Measurements from ENCODE around the gene TNS1. TPM values are rescaled to one million over a fixed set of nuclear protein-coding genes. Genes with fewer than 3 reads are reported as not detected.

TNS1 gene
- total and polyA plus RNA-seq, 4 donors, result 67.0 to 377 (median 208) TPM

- Histone ChIP-seq H3K36me3 (ENCODE audit: control insufficient read depth in 4 of 4, insufficient read depth in 4 of 4, low read length in 4 of 4) (peaks cover 20 to 82% (median 64%) of the 10 kb centered on the region in 4 donors), H3K9ac (ENCODE audit: insufficient read depth in 1 of 2, low read length in 2 of 2) (no peak overlapping the region), H3K4me3 (no peak overlapping the region), H3K9me3 (ENCODE audit: control insufficient read depth in 4 of 4, insufficient read depth in 3 of 4, low read length in 3 of 4) (no peaks in the 10 kb centered on the region), H3K4me1 (ENCODE audit: control insufficient read depth in 5 of 5, insufficient read depth in 5 of 5, low read length in 5 of 5) (peaks cover 0 to 28% (median 10%) of the 10 kb centered on the region in 5 donors), H3K27me3 (ENCODE audit: control insufficient read depth in 3 of 3, insufficient read depth in 3 of 3, low read length in 2 of 3) (no peaks in the 10 kb centered on the region), H3K27ac (ENCODE audit: low read depth in 1 of 2, low read length in 1 of 2) (peak overlapping the region; percentile 68 to 86)
- TF ChIP-seq CTCF (IDR thresholded peaks at IDR 0.05; ENCODE audit: control extremely low read depth, extremely low read depth), result no peak
- WGBS, 2 donors, result 81 to 86% methylated on average over 4 of the region's 4 CpGs
- no peak for ATAC-seq (ENCODE audit: insufficient read depth, low FRiP score)
- no peak for DNase-seq
Observed at GRCh38 chr2:217828336-217828735, 174.5 kb downstream of the TNS1 start.

- Histone ChIP-seq H3K4me1 (ENCODE audit: control insufficient read depth in 5 of 5, insufficient read depth in 5 of 5, low read length in 5 of 5) (peaks cover 0 to 33% (median 10%) of the 10 kb centered on the region in 5 donors), H3K27me3 (ENCODE audit: control insufficient read depth in 3 of 3, insufficient read depth in 3 of 3, low read length in 2 of 3) (no peaks in the 10 kb centered on the region), H3K4me3 (no peak overlapping the region), H3K27ac (ENCODE audit: low read depth in 1 of 2, low read length in 1 of 2) (peak overlapping the region; percentile 68 to 86), H3K36me3 (ENCODE audit: control insufficient read depth in 4 of 4, insufficient read depth in 4 of 4, low read length in 4 of 4) (peaks cover 19 to 80% (median 61%) of the 10 kb centered on the region in 4 donors), H3K9me3 (ENCODE audit: control insufficient read depth in 4 of 4, insufficient read depth in 3 of 4, low read length in 3 of 4) (no peaks in the 10 kb centered on the region), H3K9ac (ENCODE audit: insufficient read depth in 1 of 2, low read length in 2 of 2) (no peak overlapping the region)
- 45 to 69% methylated on average over 14 of the region's 14 CpGs for WGBS, 2 donors
- DNase-seq (no peak), ATAC-seq (ENCODE audit: insufficient read depth, low FRiP score) (peak; percentile 63)
- TF ChIP-seq CTCF (IDR thresholded peaks at IDR 0.05; ENCODE audit: control extremely low read depth, extremely low read depth), result no peak
Observed at GRCh38 chr2:217827430-217828201, 175.2 kb downstream of the TNS1 start.

- 80 to 88% methylated on average over 4 of the region's 4 CpGs for WGBS, 2 donors
- H3K9ac ChIP-seq (ENCODE audit: insufficient read depth in 1 of 2, low read length in 2 of 2), result no peak overlapping the region
- no peak for TF ChIP-seq CTCF (IDR thresholded peaks at IDR 0.05; ENCODE audit: control extremely low read depth, extremely low read depth)
- H3K4me1 ChIP-seq (ENCODE audit: control insufficient read depth in 5 of 5, insufficient read depth in 5 of 5, low read length in 5 of 5), result peaks cover 0 to 33% (median 10%) of the 10 kb centered on the region in 5 donors
- H3K4me3 ChIP-seq, result no peak overlapping the region
- DNase-seq (no peak), ATAC-seq (ENCODE audit: insufficient read depth, low FRiP score) (no peak)
- peaks cover 16 to 80% (median 56%) of the 10 kb centered on the region in 4 donors for H3K36me3 ChIP-seq (ENCODE audit: control insufficient read depth in 4 of 4, insufficient read depth in 4 of 4, low read length in 4 of 4)
- H3K27ac ChIP-seq (ENCODE audit: low read depth in 1 of 2, low read length in 1 of 2), result peak overlapping the region; percentile 68 to 86
- H3K9me3 ChIP-seq (ENCODE audit: control insufficient read depth in 4 of 4, insufficient read depth in 3 of 4, low read length in 3 of 4), result no peaks in the 10 kb centered on the region
- H3K27me3 ChIP-seq (ENCODE audit: control insufficient read depth in 3 of 3, insufficient read depth in 3 of 3, low read length in 2 of 3), result no peaks in the 10 kb centered on the region
Observed at GRCh38 chr2:217826991-217827390, 175.8 kb downstream of the TNS1 start.
